ENCODE measurements around the gene CENPO. TPM values are rescaled to one million over a fixed set of nuclear protein-coding genes. Genes with fewer than 3 reads are reported as not detected.
A peak's percentile ranks its signal among the peaks of the same experiment; 100 is the strongest.

Gene CENPO
- total RNA-seq, 2 donors from 2014 or later: 6.8 to 26.8 TPM

- Histone ChIP-seq H3K9ac (ENCODE audit: low read depth in 2 of 2, low read length in 2 of 2) (no peak overlapping the region), H3K27ac (no peak overlapping the region), H3K27me3 (no peaks in the 10 kb centered on the region), H3K36me3 (no peaks in the 10 kb centered on the region), H3K9me3 (no peaks in the 10 kb centered on the region), H3K4me1 (no peaks in the 10 kb centered on the region), H3K4me3 (no peak overlapping the region)
- DNase-seq: no peak
- no peak for TF ChIP-seq CTCF (IDR thresholded peaks at IDR 0.05)
- intact Hi-C loops (cut with DNase I): no loop called here
These were observed 5.7 kb upstream of the CENPO start for GRCh38 chr2:24787532-24787931.

- H3K9me3 ChIP-seq: no peaks in the 10 kb centered on the region
- no peak overlapping the region for H3K27ac ChIP-seq
- no peak overlapping the region for H3K4me3 ChIP-seq
- TF ChIP-seq CTCF (IDR thresholded peaks at IDR 0.05): no peak
- no peaks in the 10 kb centered on the region for H3K4me1 ChIP-seq
- H3K9ac ChIP-seq (ENCODE audit: low read depth in 2 of 2, low read length in 2 of 2): no peak overlapping the region
- DNase-seq: no peak
- no peaks in the 10 kb centered on the region for H3K27me3 ChIP-seq
- intact Hi-C loops (cut with DNase I): no loop called here
- H3K36me3 ChIP-seq: no peaks in the 10 kb centered on the region
These were observed 4.4 kb upstream of the CENPO start for GRCh38 chr2:24788816-24789215.

GRCh38 chr2:24791452-24791851 is 1.8 kb upstream of the CENPO start:
- Histone ChIP-seq H3K36me3 (no peaks in the 10 kb centered on the region), H3K9me3 (no peaks in the 10 kb centered on the region), H3K27ac (no peak overlapping the region), H3K4me3 (no peak overlapping the region), H3K4me1 (no peaks in the 10 kb centered on the region), H3K27me3 (no peaks in the 10 kb centered on the region), H3K9ac (ENCODE audit: low read depth in 2 of 2, low read length in 2 of 2) (no peak overlapping the region)
- no peak for TF ChIP-seq CTCF (IDR thresholded peaks at IDR 0.05)
- intact Hi-C loops (cut with DNase I): no loop called here
- no peak for DNase-seq

GRCh38 chr2:24792542-24792873 is 717 bp upstream of the CENPO start:
- TF ChIP-seq CTCF (IDR thresholded peaks at IDR 0.05): no peak
- H3K4me3 ChIP-seq: peak overlapping the region; percentile 94
- DNase-seq: no peak
- H3K9me3 ChIP-seq: no peaks in the 10 kb centered on the region
- peak overlapping the region; percentile 99 for H3K27ac ChIP-seq
- no peaks in the 10 kb centered on the region for H3K27me3 ChIP-seq
- intact Hi-C loops (cut with DNase I): no loop called here
- H3K36me3 ChIP-seq: no peaks in the 10 kb centered on the region
- peak overlapping the region; percentile 83 to 88 for H3K9ac ChIP-seq (ENCODE audit: low read depth in 2 of 2, low read length in 2 of 2)
- no peaks in the 10 kb centered on the region for H3K4me1 ChIP-seq

- Histone ChIP-seq H3K4me1 (no peaks in the 10 kb centered on the region), H3K9ac (ENCODE audit: low read depth in 2 of 2, low read length in 2 of 2) (peak overlapping the region; percentile 44 to 83), H3K9me3 (no peaks in the 10 kb centered on the region), H3K27ac (no peak overlapping the region), H3K36me3 (no peaks in the 10 kb centered on the region), H3K27me3 (no peaks in the 10 kb centered on the region), H3K4me3 (peak overlapping the region; percentile 94)
- DNase-seq: peak; percentile 35
- intact Hi-C loops (cut with DNase I): no loop called here
- TF ChIP-seq CTCF (IDR thresholded peaks at IDR 0.05): no peak
These were observed 673 bp downstream of the CENPO start for GRCh38 chr2:24793761-24794435.
